Effector CD4-positive, alpha-beta T cell (primary cell): Measurements from ENCODE around the gene PLXNA4.

Experiments used
- DNase-seq: peaks from one replicate; pipeline ENCODE4 v3.0.0-alpha.2; 2020

Gene PLXNA4

GRCh38 chr7:132098327-132098726 is 477.9 kb downstream of the PLXNA4 start:
- DNase-seq, result no peak

GRCh38 chr7:132097550-132098134 is 478.6 kb downstream of the PLXNA4 start:
- DNase-seq, result no peak

DNA sequence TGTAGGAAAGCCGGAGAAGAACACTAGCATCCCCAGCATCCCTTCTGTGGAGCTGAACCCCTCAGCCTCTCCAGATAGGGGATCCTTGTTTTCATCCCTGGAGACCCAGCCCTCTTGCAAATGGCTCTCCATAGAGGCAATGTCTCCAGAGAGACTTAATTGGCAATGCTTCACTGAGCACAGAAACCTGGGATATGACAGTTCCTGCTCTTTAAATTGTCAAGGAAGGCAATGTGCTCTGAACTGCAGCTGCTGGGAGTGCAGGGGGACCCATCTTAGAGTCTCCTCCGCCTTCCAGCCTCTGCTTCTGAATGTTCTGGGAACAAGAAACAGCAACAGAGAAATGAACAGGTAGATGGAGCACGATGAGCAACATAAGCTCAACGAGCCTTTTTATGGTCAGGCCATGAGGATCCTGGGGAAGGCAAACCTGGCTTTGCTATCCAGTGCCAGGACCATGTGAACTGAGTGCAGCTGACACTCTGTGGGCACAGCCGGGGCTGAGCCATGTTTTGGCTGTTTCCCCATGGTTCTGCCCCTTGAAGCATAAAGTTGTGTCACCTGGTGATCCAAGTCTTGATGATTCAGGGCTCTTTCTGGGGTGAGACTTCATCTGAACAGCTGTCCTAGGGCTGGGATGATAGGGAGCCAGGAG is 481.0 kb downstream of the PLXNA4 start:
- no peak for DNase-seq

DNA sequence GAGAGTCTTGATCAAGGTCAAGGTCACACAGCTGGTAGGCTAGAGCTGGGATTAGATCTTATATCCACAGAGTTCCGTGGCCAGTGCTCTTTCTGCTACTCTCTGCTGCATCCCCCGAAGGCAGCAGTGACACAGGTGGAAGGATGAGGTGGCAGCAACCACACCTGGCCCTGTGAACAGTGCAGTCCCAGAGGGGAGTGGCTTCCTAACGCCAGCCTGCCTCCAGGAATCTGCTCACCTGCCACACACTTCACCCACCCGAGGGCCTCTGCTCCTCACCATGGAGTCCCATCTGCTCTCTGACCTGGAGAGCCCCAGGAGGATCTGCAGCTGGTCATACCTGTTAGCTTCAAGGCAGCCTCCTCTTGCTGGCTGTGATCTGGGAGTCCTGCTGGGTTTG is 484.2 kb downstream of the PLXNA4 start:
- DNase-seq, result no peak

DNA sequence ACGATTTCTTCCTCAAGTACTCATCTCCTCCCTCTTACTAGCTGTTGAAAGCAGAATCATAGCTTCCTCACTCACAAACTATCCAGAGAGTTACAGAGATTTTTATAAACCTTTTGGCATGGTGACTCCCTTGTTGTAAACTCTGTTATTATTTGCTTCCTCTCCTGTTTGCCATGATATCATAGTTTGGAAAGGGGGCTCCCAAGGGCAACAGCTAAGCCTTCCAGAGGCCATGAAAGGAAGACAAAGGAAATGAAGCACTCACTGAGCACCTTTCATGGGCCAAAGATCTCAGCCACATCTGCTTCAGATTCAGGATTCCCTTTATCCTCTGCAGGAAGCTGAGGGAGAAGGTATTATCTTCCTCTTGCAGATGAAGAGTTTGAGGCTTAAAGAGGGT is 484.6 kb downstream of the PLXNA4 start:
- DNase-seq, result no peak

- DNase-seq, result no peak
Measured at GRCh38 chr7:132090444-132090843, 485.8 kb downstream of the PLXNA4 start.

DNA sequence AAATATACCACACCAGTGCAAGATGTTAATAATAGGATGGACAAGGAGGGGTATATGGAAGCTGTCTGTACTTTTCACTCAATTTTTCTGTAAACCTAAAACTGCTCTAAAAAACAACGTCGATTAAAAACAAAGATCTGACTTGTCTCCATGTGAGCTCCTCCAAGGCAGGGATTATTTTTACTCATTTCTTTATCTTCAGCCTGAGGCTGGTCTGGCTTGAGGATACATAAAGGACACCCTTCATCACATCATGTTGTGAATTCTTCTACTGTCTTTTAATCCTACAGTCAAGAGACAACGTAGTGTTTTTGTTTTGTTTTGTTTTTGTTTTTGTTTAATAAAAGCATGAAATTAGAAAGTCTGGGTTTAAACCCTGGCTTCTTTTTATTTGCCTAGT is 486.9 kb downstream of the PLXNA4 start:
- no peak for DNase-seq

DNA sequence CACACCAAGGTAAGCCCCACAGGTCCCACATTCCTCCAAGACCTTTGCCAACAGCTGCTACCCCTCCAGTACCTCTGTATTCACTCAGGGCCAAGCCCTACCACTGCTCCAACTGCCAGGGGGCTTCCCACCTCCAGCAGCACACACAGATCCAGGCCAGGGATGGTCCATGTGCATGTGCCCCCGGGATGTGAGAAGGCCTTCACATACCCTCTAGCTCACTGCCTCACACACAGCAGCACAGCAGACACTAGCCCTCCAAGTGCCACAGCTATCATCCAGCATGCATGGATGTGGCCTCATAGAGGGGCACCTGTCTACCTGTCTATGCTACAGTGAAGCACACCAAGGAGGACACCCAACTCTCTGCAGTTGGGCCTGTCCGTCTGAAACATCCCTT is 488.8 kb downstream of the PLXNA4 start:
- no peak for DNase-seq

GRCh38 chr7:132084776-132085388 is 491.4 kb downstream of the PLXNA4 start:
- DNase-seq, result no peak

DNA sequence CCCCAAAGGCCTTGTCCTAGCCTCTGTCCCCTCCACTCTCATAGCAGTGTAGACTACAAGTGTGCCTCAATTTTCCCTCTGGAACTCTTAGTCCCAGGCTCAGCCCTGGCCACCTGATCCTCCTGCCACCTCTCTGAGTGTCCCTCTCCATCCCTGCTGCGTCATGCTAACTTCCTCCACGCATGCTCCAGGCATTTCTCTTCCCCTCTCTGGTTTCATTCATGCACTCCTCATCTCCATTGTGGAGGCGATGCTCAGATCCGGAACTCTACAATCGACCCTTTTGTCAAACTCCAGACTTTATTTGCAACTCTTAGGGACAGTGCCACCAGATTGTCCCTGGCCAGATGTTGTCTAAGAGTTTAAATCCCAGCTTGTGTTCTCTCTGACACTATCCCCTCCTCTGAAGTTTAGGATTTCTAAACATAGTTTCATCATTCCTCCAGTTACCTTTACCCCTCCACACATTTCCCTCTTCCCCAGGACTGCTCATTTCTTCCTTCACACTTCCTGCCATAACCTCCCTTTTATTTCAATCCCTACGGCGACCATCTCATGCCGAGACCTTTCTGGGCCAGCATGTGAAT is 492.6 kb downstream of the PLXNA4 start:
- no peak for DNase-seq

DNA sequence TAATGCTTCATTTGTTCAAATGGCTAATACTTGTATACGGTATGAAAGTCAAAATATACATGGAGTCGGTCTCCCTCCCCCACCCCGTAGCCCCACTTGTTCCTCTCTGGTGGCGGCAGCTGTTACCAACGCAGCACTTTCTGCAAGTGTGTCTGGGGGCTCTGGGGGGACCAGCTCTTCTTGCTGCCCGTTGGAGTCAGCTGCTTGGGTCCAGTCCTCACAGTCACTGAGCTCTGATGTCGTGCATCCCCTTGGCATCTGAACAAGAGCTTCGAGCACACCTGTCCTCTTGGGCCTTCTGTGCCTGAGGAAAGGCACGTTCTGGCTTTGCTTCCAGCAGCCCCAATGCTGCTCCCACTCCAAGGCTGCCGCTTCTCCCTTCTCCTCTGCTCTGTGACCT is 493.1 kb downstream of the PLXNA4 start:
- no peak for DNase-seq

DNA sequence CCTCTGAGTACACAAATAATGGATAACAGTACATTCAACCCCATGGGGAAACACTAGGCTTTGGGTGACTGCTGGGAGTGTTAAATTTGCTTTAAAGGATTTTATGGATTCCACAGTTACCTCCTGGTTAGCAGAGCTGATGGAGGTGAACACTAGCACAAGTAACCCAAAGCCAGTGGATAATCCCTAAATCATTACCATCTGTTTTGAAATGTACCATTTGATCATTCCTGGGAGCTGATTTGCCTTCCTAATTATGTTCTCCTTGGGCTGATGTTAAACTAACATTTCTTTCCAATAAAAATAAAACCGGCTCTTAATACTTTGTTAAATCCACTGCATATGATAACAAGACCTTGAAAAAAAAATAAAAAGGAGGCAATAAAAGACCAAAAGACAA is 493.9 kb downstream of the PLXNA4 start:
- no peak for DNase-seq

GRCh38 chr7:132081686-132082085 is 494.6 kb downstream of the PLXNA4 start:
- no peak for DNase-seq

- DNase-seq, result no peak
Measured at GRCh38 chr7:132080967-132081668, 495.2 kb downstream of the PLXNA4 start.

DNA sequence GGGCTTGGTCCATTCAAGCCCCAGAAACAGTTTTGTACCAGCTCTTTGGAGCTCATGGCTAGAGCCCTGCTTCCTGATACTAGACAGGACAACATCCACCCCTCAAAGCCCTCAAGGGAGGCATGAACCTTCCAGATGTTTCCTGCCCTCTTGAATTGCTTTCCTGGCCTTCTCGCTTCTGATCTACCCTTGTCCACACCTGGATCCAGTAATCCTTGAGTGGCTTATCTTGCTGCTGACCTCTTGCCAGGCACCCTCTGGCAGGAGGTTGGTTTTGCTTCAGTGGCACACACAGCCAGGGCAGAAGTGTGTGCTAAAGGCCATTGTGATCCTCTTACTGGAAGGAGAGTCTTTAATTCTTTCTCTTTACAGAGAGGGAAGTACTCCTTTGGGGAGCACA is 495.8 kb downstream of the PLXNA4 start:
- no peak for DNase-seq

GRCh38 chr7:132078891-132079735 is 497.2 kb downstream of the PLXNA4 start:
- no peak for DNase-seq

- no peak for DNase-seq
Measured at GRCh38 chr7:132077971-132078685, 498.1 kb downstream of the PLXNA4 start.

GRCh38 chr7:132076301-132077035 is 499.8 kb downstream of the PLXNA4 start:
- no peak for DNase-seq

DNA sequence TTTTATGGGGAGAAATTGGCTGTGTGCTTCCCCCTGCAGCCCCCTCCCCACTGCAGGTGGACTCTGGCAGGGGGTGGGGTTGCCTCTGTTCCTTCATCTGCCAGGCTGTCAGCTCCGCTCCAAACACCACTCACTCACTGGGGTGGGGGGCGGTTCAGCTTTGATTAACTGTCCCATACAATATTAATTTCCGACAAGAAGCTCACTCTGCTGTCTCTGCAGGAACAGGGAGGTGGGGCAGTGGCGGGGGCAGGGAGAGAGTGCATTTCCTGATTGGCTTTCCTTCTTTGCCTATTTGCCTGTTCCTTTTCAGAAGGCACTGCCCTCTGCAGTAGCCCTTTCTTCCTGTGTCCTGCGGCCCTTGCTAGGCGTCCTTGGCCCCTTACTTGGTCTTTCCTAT is 500.8 kb downstream of the PLXNA4 start:
- DNase-seq, result no peak

GRCh38 chr7:132073920-132074589 is 502.2 kb downstream of the PLXNA4 start:
- DNase-seq, result no peak
